K562 (cell line): ENCODE measurements around the gene GLP1R.

Experiments used
- CBFA2T3 ChIP-seq: fragments of 450-650 bp; IDR thresholded peaks from 2 replicates; pipeline ENCODE4 v1.6.1; 2017
- HMBOX1 ChIP-seq: sonication (generic); IDR thresholded peaks from 2 replicates; pipeline ENCODE4 v1.6.1; 2016
- MBD2 ChIP-seq: sonication (generic); IDR thresholded peaks from 2 replicates; pipeline ENCODE4 v1.6.1; 2016; ENCODE audit warnings: low read depth, borderline replicate concordance
- SMAD3 ChIP-seq: fragments of 450-650 bp; formaldehyde crosslinking; conservative IDR thresholded peaks from 2 replicates; pipeline ENCODE4 v1.4.0; 2020; ENCODE audit warnings: mild to moderate bottlenecking
- U2AF1 ChIP-seq: fragments of 200-400 bp; formaldehyde crosslinking; optimal IDR thresholded peaks from 2 replicates; pipeline ENCODE3; 2017; ENCODE audit warnings: mild to moderate bottlenecking, low read depth, low read length, moderate library complexity

GRCh38 chr6:39041072-39041471, 7.5 kb upstream of the GLP1R start:
- TF ChIP-seq HMBOX1 = no peak
- no peak for TF ChIP-seq MBD2
- no peak for TF ChIP-seq U2AF1
- TF ChIP-seq SMAD3 = no peak
- TF ChIP-seq CBFA2T3 = no peak
